ENCODE data around the gene HMGB4. TPM values are rescaled to one million over a fixed set of nuclear protein-coding genes. Genes with fewer than 3 reads are reported as not detected.

HMGB4 gene
- total and polyA plus RNA-seq, 2 donors: not detected

- H3K4me3 ChIP-seq (ENCODE audit: low read depth, low read length): no peak overlapping the region
- no peaks in the 10 kb centered on the region for H3K36me3 ChIP-seq (ENCODE audit: insufficient read depth)
- H3K27ac ChIP-seq (ENCODE audit: low read depth): no peak overlapping the region
- no peak for DNase-seq (ENCODE audit: extremely low spot score)
- 90% methylated on average over 5 of the region's 5 CpGs for WGBS
- no peaks in the 10 kb centered on the region for H3K4me1 ChIP-seq (ENCODE audit: insufficient read depth)
These were observed 37.2 kb upstream of the HMGB4 start for GRCh38 chr1:33826711-33827110.

DNA sequence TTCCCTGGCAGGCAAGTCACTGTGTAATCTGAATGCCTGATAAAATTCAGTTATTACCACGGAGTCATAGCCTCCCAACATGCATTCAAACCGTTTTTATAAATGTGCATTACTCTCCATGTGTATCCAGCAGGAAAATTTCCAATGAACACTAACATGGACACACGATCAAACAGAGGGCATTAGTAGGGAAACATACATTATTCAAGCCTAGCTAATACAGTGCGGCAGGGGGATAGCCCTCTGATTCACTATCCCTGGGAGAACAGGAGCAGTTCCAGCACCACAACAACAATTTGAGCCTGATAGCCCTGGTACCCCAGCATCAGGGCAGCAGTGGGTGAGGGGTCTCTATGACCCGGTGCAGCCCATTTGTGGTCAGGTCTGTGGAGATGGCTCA, 35.8 kb upstream of the HMGB4 start:
- 54% methylated on average over 5 of the region's 5 CpGs for WGBS
- H3K27ac ChIP-seq (ENCODE audit: low read depth): no peak overlapping the region
- H3K36me3 ChIP-seq (ENCODE audit: insufficient read depth): no peaks in the 10 kb centered on the region
- no peak for DNase-seq (ENCODE audit: extremely low spot score)
- H3K4me3 ChIP-seq (ENCODE audit: low read depth, low read length): no peak overlapping the region
- H3K4me1 ChIP-seq (ENCODE audit: insufficient read depth): no peaks in the 10 kb centered on the region

DNA sequence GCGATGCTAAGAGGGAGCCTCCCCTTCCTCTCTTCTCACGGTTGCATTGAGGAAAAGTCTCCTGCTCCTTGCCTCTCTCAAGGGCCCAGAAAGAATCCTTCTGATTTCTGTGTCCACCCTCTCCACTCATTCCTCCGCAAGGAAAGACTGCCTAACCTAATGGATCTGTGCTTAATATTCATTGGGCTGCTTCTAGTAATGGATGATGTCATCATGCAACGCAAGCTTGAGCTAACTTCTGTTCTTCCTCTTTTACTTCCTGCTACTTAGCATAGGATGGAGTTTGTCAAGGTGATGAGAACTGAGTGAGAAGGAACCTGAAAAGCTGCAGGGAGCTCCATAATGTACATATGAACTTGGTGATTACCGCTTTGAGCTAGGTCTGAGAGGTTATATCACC, 35.2 kb upstream of the HMGB4 start:
- H3K27ac ChIP-seq (ENCODE audit: low read depth): no peak overlapping the region
- 87% methylated on average over 5 of the region's 5 CpGs for WGBS
- H3K36me3 ChIP-seq (ENCODE audit: insufficient read depth): no peaks in the 10 kb centered on the region
- H3K4me1 ChIP-seq (ENCODE audit: insufficient read depth): no peaks in the 10 kb centered on the region
- DNase-seq (ENCODE audit: extremely low spot score): no peak
- no peak overlapping the region for H3K4me3 ChIP-seq (ENCODE audit: low read depth, low read length)

DNA sequence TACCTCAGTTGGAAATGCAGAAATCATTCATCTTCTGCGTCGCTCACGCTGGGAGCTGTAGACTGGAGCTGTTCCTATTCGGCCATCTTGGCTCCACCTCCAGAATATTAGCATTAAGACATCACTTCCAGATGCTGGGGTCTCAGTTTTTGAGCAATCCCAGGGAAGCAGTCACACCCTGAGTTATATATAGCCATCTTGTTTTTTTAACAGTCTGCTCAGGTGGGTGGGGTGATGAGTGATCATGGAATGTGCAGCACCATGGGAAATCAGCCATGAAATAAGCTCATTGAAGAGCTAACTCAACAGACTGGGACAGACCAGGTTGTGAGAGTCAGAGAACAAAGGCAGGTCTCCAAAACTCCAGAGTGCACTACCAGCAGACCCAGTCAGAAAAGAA, 27.0 kb upstream of the HMGB4 start:
- no peak overlapping the region for H3K27ac ChIP-seq (ENCODE audit: low read depth)
- no peak overlapping the region for H3K4me3 ChIP-seq (ENCODE audit: low read depth, low read length)
- H3K36me3 ChIP-seq (ENCODE audit: insufficient read depth): no peaks in the 10 kb centered on the region
- no peak for DNase-seq (ENCODE audit: extremely low spot score)
- WGBS: 94% methylated on average over 4 of the region's 4 CpGs
- no peaks in the 10 kb centered on the region for H3K4me1 ChIP-seq (ENCODE audit: insufficient read depth)

GRCh38 chr1:33837635-33838034, 26.2 kb upstream of the HMGB4 start:
- H3K27ac ChIP-seq (ENCODE audit: low read depth): no peak overlapping the region
- 84% methylated on average over 3 of the region's 3 CpGs for WGBS

GRCh38 chr1:33841494-33841893, 22.4 kb upstream of the HMGB4 start:
- no peaks in the 10 kb centered on the region for H3K36me3 ChIP-seq (ENCODE audit: insufficient read depth)
- WGBS: 55% methylated on average over 1 of the region's 1 CpG
- no peak overlapping the region for H3K4me3 ChIP-seq (ENCODE audit: low read depth, low read length)
- no peak overlapping the region for H3K27ac ChIP-seq (ENCODE audit: low read depth)
- no peak for DNase-seq (ENCODE audit: extremely low spot score)
- H3K4me1 ChIP-seq (ENCODE audit: insufficient read depth): no peaks in the 10 kb centered on the region

More at GRCh38 chr1:33837635-33838034, 26.2 kb upstream of the HMGB4 start:
- H3K4me3 ChIP-seq (ENCODE audit: low read depth, low read length): no peak overlapping the region
- no peaks in the 10 kb centered on the region for H3K36me3 ChIP-seq (ENCODE audit: insufficient read depth)
- H3K4me1 ChIP-seq (ENCODE audit: insufficient read depth): no peaks in the 10 kb centered on the region
- DNase-seq (ENCODE audit: extremely low spot score): no peak

DNA sequence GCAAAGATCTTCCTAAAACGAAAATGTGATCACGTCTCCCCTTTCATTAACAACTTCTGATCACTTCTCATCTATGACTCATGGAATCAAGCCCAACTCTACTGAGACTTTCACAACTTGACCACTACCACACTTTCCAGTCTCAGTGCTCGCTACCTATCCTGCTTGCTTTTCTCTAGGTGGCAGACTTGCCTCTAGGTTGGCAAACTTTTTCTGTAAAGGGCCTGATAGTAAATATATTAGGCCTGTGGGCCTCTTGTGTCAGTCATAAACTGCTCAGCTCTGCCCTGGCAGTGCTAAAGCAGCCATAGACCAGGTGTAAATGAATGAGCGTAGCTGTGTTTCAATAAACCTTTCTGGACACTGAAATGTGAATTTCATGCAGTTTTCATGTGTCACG, 21.5 kb upstream of the HMGB4 start:
- WGBS: 89% methylated on average over 5 of the region's 5 CpGs

GRCh38 chr1:33844166-33844565, 19.7 kb upstream of the HMGB4 start:
- 63% methylated on average over 5 of the region's 5 CpGs for WGBS
- Histone ChIP-seq H3K4me3 (ENCODE audit: low read depth, low read length) (no peak overlapping the region), H3K36me3 (ENCODE audit: insufficient read depth) (no peaks in the 10 kb centered on the region), H3K27ac (ENCODE audit: low read depth) (no peak overlapping the region), H3K4me1 (ENCODE audit: insufficient read depth) (no peaks in the 10 kb centered on the region)
- no peak for DNase-seq (ENCODE audit: extremely low spot score)

More for the DNA sequence above, 21.5 kb upstream of the HMGB4 start:
- H3K36me3 ChIP-seq (ENCODE audit: insufficient read depth): no peaks in the 10 kb centered on the region
- DNase-seq (ENCODE audit: extremely low spot score): no peak
- H3K4me1 ChIP-seq (ENCODE audit: insufficient read depth): no peaks in the 10 kb centered on the region
- no peak overlapping the region for H3K27ac ChIP-seq (ENCODE audit: low read depth)
- no peak overlapping the region for H3K4me3 ChIP-seq (ENCODE audit: low read depth, low read length)

GRCh38 chr1:33846861-33847260, 17.0 kb upstream of the HMGB4 start:
- Histone ChIP-seq H3K36me3 (ENCODE audit: insufficient read depth) (no peaks in the 10 kb centered on the region), H3K4me1 (ENCODE audit: insufficient read depth) (no peaks in the 10 kb centered on the region), H3K27ac (ENCODE audit: low read depth) (no peak overlapping the region), H3K4me3 (ENCODE audit: low read depth, low read length) (no peak overlapping the region)
- DNase-seq (ENCODE audit: extremely low spot score): no peak
- 90% methylated on average over 8 of the region's 8 CpGs for WGBS

GRCh38 chr1:33848205-33848937, 15.5 kb upstream of the HMGB4 start:
- Histone ChIP-seq H3K36me3 (ENCODE audit: insufficient read depth) (no peaks in the 10 kb centered on the region), H3K27ac (ENCODE audit: low read depth) (no peak overlapping the region), H3K4me1 (ENCODE audit: insufficient read depth) (no peaks in the 10 kb centered on the region), H3K4me3 (ENCODE audit: low read depth, low read length) (no peak overlapping the region)
- no peak for DNase-seq (ENCODE audit: extremely low spot score)
- WGBS: 52% methylated on average over 4 of the region's 4 CpGs

GRCh38 chr1:33849211-33849610, 14.7 kb upstream of the HMGB4 start:
- no peaks in the 10 kb centered on the region for H3K4me1 ChIP-seq (ENCODE audit: insufficient read depth)
- no peak overlapping the region for H3K27ac ChIP-seq (ENCODE audit: low read depth)
- H3K36me3 ChIP-seq (ENCODE audit: insufficient read depth): no peaks in the 10 kb centered on the region
- no peak overlapping the region for H3K4me3 ChIP-seq (ENCODE audit: low read depth, low read length)
- no peak for DNase-seq (ENCODE audit: extremely low spot score)
- 77% methylated on average over 1 of the region's 1 CpG for WGBS

DNA sequence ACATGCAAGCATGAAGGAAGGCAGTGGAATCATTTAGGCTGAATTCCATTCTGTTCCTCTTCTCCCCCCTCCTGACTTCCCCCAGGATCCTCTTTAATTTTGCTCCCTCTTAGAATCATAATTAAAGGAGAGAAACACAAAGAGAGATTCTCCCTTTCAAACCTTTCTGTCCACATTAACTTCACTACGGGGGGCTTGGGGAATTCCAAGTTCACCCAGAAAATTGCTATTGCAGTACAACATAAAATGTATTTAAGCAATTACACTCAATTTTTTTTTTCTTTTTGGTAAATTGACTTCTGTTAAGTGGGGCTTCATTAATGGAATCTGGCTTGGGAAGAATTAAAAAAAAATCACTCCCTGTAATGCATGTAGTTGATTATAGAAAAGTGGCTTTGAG, 13.4 kb upstream of the HMGB4 start:
- 94% methylated on average over 1 of the region's 1 CpG for WGBS
- Histone ChIP-seq H3K27ac (ENCODE audit: low read depth) (no peak overlapping the region), H3K4me3 (ENCODE audit: low read depth, low read length) (no peak overlapping the region), H3K4me1 (ENCODE audit: insufficient read depth) (no peaks in the 10 kb centered on the region), H3K36me3 (ENCODE audit: insufficient read depth) (no peaks in the 10 kb centered on the region)
- DNase-seq (ENCODE audit: extremely low spot score): no peak

GRCh38 chr1:33852711-33853110, 11.2 kb upstream of the HMGB4 start:
- no peak overlapping the region for H3K4me3 ChIP-seq (ENCODE audit: low read depth, low read length)
- H3K27ac ChIP-seq (ENCODE audit: low read depth): no peak overlapping the region
- no peaks in the 10 kb centered on the region for H3K36me3 ChIP-seq (ENCODE audit: insufficient read depth)
- DNase-seq (ENCODE audit: extremely low spot score): no peak
- H3K4me1 ChIP-seq (ENCODE audit: insufficient read depth): no peaks in the 10 kb centered on the region

- no peak for DNase-seq (ENCODE audit: extremely low spot score)
- H3K4me1 ChIP-seq (ENCODE audit: insufficient read depth): no peaks in the 10 kb centered on the region
- no peaks in the 10 kb centered on the region for H3K36me3 ChIP-seq (ENCODE audit: insufficient read depth)
- no peak overlapping the region for H3K27ac ChIP-seq (ENCODE audit: low read depth)
- 29% methylated on average over 1 of the region's 1 CpG for whole genome bisulfite sequencing
- H3K4me3 ChIP-seq (ENCODE audit: low read depth, low read length): no peak overlapping the region
These were observed 10.4 kb upstream of the HMGB4 start for GRCh38 chr1:33853431-33853830.

DNA sequence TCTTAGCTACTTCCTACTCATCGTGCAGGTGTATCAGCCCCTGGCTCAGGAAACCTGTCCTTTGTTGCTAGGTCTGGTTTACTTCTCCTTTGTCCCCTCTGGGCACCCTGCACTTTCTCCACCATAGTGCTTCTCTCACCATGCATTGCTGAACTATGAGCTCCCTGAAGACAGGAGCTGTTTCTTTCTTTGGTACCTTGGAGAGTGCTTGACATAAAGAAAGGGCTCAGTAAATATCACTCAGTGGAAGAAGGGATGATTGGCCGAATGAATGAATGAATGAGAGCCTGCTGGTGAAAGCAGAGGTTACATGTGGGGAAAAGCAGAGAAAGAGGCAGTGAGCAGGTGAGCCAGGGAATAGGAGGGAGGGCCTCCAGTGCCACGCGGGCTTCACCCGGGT, 9.8 kb upstream of the HMGB4 start:
- Histone ChIP-seq H3K4me1 (ENCODE audit: insufficient read depth) (no peaks in the 10 kb centered on the region), H3K36me3 (ENCODE audit: insufficient read depth) (no peaks in the 10 kb centered on the region), H3K27ac (ENCODE audit: low read depth) (no peak overlapping the region), H3K4me3 (ENCODE audit: low read depth, low read length) (no peak overlapping the region)
- 91% methylated on average over 5 of the region's 5 CpGs for WGBS
- no peak for DNase-seq (ENCODE audit: extremely low spot score)
